ENCODE measurements around the gene GALNTL6. TPM values are rescaled to one million over a fixed set of nuclear protein-coding genes. Genes with fewer than 3 reads are reported as not detected.

Gene GALNTL6
- total and polyA plus RNA-seq, 2 of the 4 experiments (the other 2 are of a cell fraction): under 0.01 TPM; not detected in 1

DNA sequence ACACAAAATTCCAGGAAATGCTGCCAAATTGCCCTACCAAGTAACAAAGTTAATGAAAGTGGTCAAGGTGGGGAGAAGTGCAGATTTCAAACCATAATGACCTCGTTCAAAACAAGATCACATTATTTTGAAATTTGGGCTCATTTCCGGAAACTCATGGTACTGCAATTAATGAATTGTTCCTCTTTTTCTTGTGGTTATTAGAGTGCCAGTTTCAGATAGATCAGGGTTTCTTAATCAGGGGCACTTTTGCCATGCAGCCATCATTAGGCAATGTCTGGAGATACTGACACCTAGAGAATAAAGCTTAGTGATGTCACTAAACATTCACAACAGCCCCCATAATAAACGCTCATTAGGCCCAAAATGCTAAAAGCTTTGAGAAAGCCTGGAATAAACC is 973.9 kb downstream of the GALNTL6 start (continued):
- no peak for TF ChIP-seq MAFK (IDR thresholded peaks at IDR 0.05; ENCODE audit: low read depth, low read length)
- TF ChIP-seq CEBPB (IDR thresholded peaks at IDR 0.05; ENCODE audit: low read depth, low read length): no peak
- TF ChIP-seq RFX5 (IDR thresholded peaks at IDR 0.05; ENCODE audit: low read depth, low read length): no peak
- TF ChIP-seq CHD1 (IDR thresholded peaks at IDR 0.05; ENCODE audit: low read depth, low read length): no peak

DNA sequence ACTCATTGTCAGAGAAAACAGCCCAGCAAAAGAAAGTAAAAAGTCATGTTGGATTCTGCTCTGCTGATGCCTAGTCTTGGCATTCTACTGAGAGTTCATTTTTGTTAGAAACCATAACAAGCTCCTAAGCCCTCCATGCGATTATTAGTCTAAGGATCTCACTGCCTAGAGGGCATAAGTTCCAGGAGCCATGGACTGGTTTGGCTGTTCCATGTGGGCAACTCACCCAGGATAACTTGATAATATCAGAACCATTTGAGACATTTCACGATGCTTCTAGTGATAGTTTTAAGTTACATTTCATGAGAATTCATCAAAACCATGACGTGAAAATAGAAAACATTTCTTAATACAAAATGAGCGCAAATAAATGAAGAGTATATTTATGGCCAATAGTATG is 978.6 kb downstream of the GALNTL6 start:
- no peaks in the 10 kb centered on the region for H3K27me3 ChIP-seq (ENCODE audit: control insufficient read depth, insufficient read depth, low read length)
- no peak overlapping the region for H2BK20ac ChIP-seq (ENCODE audit: low read depth, low read length)
- no peak overlapping the region for H3K4me2 ChIP-seq (ENCODE audit: low read depth, low read length)
- H2BK15ac ChIP-seq (ENCODE audit: low read depth, low read length): no peak overlapping the region
- ChIA-PET CTCF (interaction anchor here (0.6 kb wide), 1 partner anchor 299 kb away, joined by 3 read pairs; no protein-coding TSS in a partner anchor), POLR2A (ENCODE audit: unreplicated experiment) (no interaction called here)
- H4K91ac ChIP-seq (ENCODE audit: insufficient read depth, low read depth, low read length): no peak overlapping the region
- BruUV-seq (replicated peaks): no TSS peak
- WGBS, 2 experiments (ENCODE audit: extremely low coverage in 2 of 2, insufficient read length in 1 of 2): no CpG with 5 or more reads among the region's 4 CpGs
- no peak overlapping the region for H3K23ac ChIP-seq (ENCODE audit: low read depth, low read length)
- no peak overlapping the region for H4K5ac ChIP-seq (ENCODE audit: low read depth, low read length)
- no peak overlapping the region for H2BK5ac ChIP-seq (ENCODE audit: low read depth, low read length, poor library complexity, severe bottlenecking)
- H3K9me1 ChIP-seq (ENCODE audit: insufficient read depth, low read length): no peaks in the 10 kb centered on the region
- no peaks in the 10 kb centered on the region for H4K20me1 ChIP-seq (ENCODE audit: insufficient read depth, low read length)
- no peak overlapping the region for H3K4me3 ChIP-seq (ENCODE audit: insufficient read depth, low read depth, low read length)
- dilution Hi-C loops (cut with HindIII; ENCODE audit: low sequenced_read_pairs, unreplicated experiment): no loop called here
- H2BK120ac ChIP-seq (ENCODE audit: low read depth, low read length): no peak overlapping the region
- H3K79me1 ChIP-seq (ENCODE audit: low read depth in 1 of 2, low read length in 2 of 2): no peaks in the 10 kb centered on the region
- no peaks in the 10 kb centered on the region for H3K4me1 ChIP-seq (ENCODE audit: control insufficient read depth, insufficient read depth, low read length)
- no peak overlapping the region for H2AK5ac ChIP-seq (ENCODE audit: low read depth, low read length)
- H3K27ac ChIP-seq (ENCODE audit: insufficient read depth, low read length): no peak overlapping the region
- no peak overlapping the region for H4K8ac ChIP-seq (ENCODE audit: low read depth in 2 of 2, low read length in 2 of 2)
- ATAC-seq (ENCODE audit: low read depth) (no peak), DNase-seq (no peak)
- no peaks in the 10 kb centered on the region for H3K9me3 ChIP-seq (ENCODE audit: control insufficient read depth, insufficient read depth, low read length)
- no peaks in the 10 kb centered on the region for H3K36me3 ChIP-seq (ENCODE audit: control insufficient read depth, insufficient read depth, low read length)
- H3K4ac ChIP-seq (ENCODE audit: low read depth, low read length): no peak overlapping the region
- H2AFZ ChIP-seq (replicated peaks; ENCODE audit: low read length, poor library complexity): no peak overlapping the region
- no peak overlapping the region for H3K18ac ChIP-seq (ENCODE audit: low read depth, low read length)
- no peak overlapping the region for H2AK9ac ChIP-seq (replicated peaks; ENCODE audit: low read depth, low read length, poor library complexity)
- in situ Hi-C loops (cut with MboI; ENCODE audit: low sequenced_read_pairs): no loop called here
- no peak overlapping the region for H3K56ac ChIP-seq (ENCODE audit: extremely low read depth, insufficient read depth, low read length)
- intact Hi-C loops (cut with micrococcal nuclease): no loop called here
- no peak overlapping the region for H3K14ac ChIP-seq (replicated peaks; ENCODE audit: low read depth, low read length)
- H3K9ac ChIP-seq (ENCODE audit: low read depth, low read length): no peak overlapping the region
- TF ChIP-seq SMC3 (IDR thresholded peaks at IDR 0.05; ENCODE audit: low read depth, low read length) (no peak), CEBPB (IDR thresholded peaks at IDR 0.05; ENCODE audit: low read depth, low read length) (no peak), RAD21 (IDR thresholded peaks at IDR 0.05; ENCODE audit: low read length) (no peak), POLR2A (IDR thresholded peaks at IDR 0.05; ENCODE audit: low read depth, low read length) (no peak), MXI1 (IDR thresholded peaks at IDR 0.05; ENCODE audit: borderline replicate concordance, low read depth, low read length) (no peak), FOS (IDR thresholded peaks at IDR 0.05; ENCODE audit: low read depth, low read length) (no peak), RCOR1 (IDR thresholded peaks at IDR 0.05; ENCODE audit: insufficient replicate concordance, low read length) (no peak), RFX5 (IDR thresholded peaks at IDR 0.05; ENCODE audit: low read depth, low read length) (no peak), MAZ (IDR thresholded peaks at IDR 0.05; ENCODE audit: borderline replicate concordance, low read depth, low read length) (no peak), NFE2L2 (IDR thresholded peaks at IDR 0.05; ENCODE audit: low read depth, low read length) (no peak), MAFK (IDR thresholded peaks at IDR 0.05; ENCODE audit: low read depth, low read length) (no peak)
- TF ChIP-seq, protein P1, sequence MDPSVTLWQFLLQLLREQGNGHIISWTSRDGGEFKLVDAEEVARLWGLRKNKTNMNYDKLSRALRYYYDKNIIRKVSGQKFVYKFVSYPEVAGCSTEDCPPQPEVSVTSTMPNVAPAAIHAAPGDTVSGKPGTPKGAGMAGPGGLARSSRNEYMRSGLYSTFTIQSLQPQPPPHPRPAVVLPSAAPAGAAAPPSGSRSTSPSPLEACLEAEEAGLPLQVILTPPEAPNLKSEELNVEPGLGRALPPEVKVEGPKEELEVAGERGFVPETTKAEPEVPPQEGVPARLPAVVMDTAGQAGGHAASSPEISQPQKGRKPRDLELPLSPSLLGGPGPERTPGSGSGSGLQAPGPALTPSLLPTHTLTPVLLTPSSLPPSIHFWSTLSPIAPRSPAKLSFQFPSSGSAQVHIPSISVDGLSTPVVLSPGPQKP (IDR thresholded peaks at IDR 0.05; ENCODE audit: borderline replicate concordance, low read depth, low read length): no peak
- TF ChIP-seq, protein P2, sequence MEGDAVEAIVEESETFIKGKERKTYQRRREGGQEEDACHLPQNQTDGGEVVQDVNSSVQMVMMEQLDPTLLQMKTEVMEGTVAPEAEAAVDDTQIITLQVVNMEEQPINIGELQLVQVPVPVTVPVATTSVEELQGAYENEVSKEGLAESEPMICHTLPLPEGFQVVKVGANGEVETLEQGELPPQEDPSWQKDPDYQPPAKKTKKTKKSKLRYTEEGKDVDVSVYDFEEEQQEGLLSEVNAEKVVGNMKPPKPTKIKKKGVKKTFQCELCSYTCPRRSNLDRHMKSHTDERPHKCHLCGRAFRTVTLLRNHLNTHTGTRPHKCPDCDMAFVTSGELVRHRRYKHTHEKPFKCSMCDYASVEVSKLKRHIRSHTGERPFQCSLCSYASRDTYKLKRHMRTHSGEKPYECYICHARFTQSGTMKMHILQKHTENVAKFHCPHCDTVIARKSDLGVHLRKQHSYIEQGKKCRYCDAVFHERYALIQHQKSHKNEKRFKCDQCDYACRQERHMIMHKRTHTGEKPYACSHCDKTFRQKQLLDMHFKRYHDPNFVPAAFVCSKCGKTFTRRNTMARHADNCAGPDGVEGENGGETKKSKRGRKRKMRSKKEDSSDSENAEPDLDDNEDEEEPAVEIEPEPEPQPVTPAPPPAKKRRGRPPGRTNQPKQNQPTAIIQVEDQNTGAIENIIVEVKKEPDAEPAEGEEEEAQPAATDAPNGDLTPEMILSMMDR (conservative IDR thresholded peaks at IDR 0.05; ENCODE audit: low read depth, low read length): no peak
- TF ChIP-seq, protein P3, sequence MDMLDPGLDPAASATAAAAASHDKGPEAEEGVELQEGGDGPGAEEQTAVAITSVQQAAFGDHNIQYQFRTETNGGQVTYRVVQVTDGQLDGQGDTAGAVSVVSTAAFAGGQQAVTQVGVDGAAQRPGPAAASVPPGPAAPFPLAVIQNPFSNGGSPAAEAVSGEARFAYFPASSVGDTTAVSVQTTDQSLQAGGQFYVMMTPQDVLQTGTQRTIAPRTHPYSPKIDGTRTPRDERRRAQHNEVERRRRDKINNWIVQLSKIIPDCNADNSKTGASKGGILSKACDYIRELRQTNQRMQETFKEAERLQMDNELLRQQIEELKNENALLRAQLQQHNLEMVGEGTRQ (IDR thresholded peaks at IDR 0.05; ENCODE audit: low read depth, low read length): no peak
